ENCODE data around the gene CAMTA1.
A peak's percentile ranks its signal among the peaks of the same experiment; 100 is the strongest.

CAMTA1 gene

GRCh38 chr1:7010534-7011200, 225.4 kb downstream of the CAMTA1 start:
- DNase-seq: no peak

- DNase-seq: no peak
These were observed 226.6 kb downstream of the CAMTA1 start for GRCh38 chr1:7011826-7012225.

GRCh38 chr1:7012461-7012924, 227.2 kb downstream of the CAMTA1 start:
- DNase-seq: no peak

DNA sequence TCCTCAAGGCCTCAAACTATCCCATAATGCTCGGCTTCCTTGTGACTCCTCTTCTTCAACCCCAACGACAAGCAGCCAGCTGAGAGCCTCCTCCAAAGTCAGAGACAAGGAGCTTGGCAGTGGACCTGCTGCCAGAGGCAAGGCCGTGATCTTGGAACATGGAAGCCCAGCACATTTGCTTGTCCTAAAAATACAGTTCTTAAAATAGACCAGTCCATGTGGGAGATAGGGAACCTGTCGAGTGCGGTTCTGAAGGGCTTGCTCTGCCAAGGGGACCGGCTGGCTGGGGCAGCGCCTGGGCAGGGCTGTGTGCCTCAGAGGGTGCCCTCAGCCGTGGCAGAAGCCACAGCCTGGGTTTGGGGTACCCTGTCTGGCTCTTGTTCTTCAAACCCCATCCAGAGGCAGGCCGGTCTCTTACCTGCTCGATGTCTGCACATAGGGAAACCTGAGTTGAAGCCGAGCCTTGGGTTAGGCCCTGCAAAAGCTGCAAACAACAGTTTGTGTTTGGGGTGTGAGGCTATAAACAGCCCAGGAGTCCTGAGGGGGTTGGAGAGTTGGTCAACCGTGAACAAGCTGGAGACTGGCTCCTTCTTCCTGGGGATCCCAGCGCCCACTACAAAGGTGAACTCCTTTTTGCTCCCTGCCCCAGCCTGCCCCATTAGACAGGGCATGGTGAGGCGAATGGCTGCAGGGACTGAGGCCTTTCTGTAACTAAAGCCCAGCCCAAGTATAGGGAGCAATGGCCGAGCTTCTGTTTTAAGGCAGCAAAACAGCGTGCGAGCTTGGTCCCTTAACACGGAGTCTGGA, 228.8 kb downstream of the CAMTA1 start:
- no peak for DNase-seq

DNA sequence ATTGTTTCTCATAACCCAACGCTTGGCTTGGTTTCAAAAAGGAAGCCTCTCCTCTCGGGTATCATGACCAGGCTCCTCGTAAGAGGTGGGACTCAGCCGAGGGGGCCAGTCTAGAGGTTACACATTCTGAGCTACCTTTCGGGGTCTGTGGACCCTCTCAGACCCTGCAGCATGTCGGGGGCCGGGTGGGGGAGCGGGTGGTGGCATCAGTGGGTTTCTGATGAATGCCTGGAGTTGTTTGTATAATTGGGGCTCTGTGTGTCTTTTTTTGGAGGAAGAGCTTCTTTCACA, 229.3 kb downstream of the CAMTA1 start:
- DNase-seq: no peak

- DNase-seq: no peak
These were observed 229.8 kb downstream of the CAMTA1 start for GRCh38 chr1:7015022-7015421.

DNA sequence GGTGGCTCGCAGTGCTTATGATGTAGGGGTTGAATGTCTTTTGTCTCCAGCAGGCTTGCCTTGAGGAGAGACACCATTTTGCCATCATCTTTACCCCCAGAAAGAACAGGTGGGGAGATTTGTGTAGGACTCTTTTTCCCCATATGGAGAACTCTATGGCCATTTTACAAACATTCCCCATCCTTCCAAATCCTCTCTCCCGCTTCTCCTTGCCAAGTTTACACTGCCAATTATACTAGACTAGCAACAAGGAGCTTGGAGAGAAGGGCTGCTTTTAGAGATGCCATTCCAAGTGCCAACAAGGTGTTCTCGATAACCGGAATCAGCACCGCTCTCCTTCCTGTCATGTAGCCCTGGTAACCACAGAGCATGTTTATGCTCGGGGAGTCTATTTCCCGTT, 233.1 kb downstream of the CAMTA1 start:
- no peak for DNase-seq

GRCh38 chr1:7018826-7019225, 233.6 kb downstream of the CAMTA1 start:
- DNase-seq: no peak

- no peak for DNase-seq
These were observed 234.3 kb downstream of the CAMTA1 start for GRCh38 chr1:7019510-7019909.

DNA sequence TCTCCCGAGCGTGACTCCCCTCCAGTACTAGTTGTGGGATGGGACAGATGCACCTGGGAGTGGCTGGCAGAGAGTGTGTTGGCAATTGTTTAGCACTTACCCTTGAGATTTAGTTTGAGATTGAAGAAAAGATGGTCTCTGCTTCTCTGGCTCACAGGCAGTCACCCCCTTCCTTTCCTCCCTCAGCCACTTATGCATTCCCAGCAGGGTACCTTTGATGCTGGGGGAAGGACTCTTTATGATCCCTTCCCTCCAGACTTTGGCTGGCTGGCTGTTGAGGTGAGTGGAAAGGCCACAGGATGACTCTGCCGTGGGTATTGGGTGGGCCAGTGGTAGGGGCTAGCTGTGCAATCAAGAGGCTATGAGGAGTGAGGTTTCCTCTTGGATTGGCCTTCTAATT, 236.8 kb downstream of the CAMTA1 start:
- no peak for DNase-seq

DNA sequence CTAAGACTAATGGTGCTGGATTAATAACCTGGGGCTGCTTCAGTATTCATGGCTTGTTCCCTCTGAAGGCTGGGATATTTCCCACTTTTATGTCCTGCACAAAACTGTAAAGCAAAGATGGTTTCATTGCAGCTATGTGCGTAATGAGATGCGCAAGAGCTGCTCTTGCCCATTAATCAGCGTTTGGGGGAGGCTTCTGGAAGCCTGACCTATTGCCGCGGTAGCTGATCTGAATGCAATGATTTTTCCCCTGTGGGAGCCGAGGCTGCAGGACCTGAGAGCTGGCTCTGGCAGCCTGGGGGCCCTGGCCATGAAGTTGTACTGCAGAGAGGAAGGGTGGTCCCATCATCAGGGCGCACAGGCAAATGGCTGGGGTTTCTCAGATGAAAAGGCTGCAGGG, 239.8 kb downstream of the CAMTA1 start:
- DNase-seq: no peak

- no peak for DNase-seq
These were observed 240.9 kb downstream of the CAMTA1 start for GRCh38 chr1:7026169-7026568.

- no peak for DNase-seq
These were observed 247.7 kb downstream of the CAMTA1 start for GRCh38 chr1:7032992-7033391.

DNA sequence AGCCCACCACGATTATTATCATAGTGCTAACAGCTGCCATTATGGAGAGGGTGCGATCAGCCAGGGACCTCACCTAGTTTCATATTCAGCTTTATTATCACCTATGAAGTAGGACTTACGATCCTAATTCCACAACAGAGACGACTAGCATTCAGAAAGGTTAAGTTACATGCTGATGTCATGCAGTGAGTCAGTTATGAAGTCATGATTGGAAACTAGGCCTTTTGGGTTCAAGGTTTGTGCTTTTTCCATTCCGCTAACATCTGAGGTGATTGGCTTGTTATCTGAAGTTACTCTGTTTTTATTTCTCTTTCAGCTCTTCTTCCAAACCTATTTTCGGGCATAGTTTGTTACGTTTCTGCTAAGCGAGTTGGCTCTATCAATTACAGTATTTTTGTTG, 251.1 kb downstream of the CAMTA1 start:
- no peak for DNase-seq

- DNase-seq: no peak
These were observed 254.5 kb downstream of the CAMTA1 start for GRCh38 chr1:7039590-7040220.

GRCh38 chr1:7040969-7041695, 255.9 kb downstream of the CAMTA1 start:
- no peak for DNase-seq

- peak; percentile 21 for DNase-seq
These were observed 257.3 kb downstream of the CAMTA1 start for GRCh38 chr1:7042322-7043190.

GRCh38 chr1:7043191-7043549, 257.9 kb downstream of the CAMTA1 start:
- DNase-seq: no peak

DNA sequence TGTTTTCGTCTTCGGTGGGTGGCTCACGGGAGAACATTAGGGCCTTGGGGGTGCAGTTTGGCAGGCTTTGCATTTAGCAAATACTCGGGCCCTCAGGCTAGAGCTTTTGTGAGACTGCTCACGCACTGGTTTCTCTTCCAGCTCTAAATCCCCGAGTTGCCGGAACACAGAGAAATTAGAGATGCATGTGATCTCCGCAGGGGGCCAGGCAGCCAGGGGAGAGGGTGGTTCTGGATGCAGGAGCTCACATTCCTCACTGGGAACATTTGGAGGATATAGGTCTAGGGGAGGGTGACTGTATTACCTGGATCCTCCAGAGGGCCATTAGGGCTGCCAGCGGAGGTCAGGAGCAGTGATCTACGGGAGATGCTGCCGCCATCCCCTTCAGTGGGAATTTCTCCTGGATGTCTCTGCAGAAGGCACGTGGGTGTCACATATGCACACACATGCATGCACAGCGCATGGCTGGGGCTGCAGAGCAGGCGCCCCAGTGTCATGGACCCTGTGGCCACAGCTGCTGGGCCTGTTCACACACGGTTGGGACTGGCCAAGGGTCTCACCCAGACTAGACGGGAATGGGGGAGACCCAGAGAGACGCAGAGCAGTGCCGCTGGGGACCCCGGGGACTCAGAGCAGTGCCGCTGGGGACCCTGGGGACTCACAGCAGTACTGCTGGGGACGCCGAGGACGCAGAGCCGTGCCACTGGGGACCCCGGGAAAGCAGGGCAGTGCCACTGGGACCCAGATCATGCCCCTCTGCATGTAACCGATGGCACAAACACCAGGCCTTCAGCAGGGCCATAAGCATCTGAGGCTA, 258.7 kb downstream of the CAMTA1 start:
- no peak for DNase-seq

DNA sequence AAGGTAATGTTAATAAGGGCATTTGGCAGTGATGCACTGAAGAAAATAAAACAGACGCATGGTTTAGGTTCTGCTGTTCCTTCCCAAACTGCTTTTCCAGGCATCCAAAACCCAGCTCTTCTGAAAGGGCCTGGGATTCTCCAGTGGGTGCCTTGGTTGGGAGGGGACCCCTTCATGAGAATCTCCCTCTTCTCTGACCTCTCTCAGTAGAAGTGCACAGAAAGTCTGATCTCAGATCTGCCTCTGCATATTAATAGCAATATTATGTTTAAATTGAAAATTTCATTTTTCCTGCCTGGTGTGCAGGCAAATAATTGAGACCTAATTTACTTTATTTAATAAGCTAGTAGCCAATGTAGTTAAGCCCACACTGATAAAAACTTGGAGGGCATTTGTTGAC, 260.6 kb downstream of the CAMTA1 start:
- no peak for DNase-seq

DNA sequence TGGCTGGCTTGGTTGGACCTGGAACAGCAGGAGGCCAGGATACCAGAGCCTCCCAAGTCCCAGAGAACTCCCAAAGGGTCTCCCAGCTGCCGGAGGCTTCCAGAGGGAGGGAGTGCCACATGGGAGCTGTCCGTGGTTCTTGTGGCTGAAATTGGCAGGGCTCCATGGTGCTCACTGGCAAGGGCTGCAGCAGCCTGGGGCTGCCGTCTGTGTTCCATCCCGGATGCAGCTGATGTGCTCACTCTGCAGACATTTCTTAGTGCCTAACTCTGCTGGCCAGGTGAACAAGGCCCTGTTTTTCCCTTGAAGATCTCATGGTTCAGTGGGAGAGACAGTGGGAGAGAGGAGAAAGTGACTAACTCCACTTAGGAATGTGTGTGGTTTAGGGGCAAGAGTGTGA, 261.1 kb downstream of the CAMTA1 start:
- DNase-seq: no peak

- no peak for DNase-seq
These were observed 261.6 kb downstream of the CAMTA1 start for GRCh38 chr1:7046891-7047290.
